ENCODE data around the gene UBXN10.

Gene UBXN10

DNA sequence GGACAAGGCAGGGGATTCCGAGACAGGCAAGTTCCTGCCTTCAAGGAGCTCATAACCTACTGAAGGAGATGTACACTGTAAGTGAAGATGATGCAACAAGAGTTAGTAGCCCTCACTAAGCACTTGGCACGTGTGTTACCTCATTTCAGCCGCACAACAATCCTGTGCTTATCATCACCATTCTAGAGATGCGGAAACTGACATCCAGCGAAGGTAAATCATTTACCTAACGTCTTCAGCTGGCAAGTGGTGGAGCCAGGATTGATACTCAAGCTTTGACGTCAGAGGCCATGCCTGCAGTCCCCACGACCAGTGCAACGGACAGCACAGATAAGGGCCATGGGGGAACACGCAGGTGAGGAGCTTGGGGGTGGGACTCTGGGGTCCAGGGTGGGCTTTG lies 2.9 kb upstream of the UBXN10 start:
- DNase-seq (ENCODE audit: low read depth in 4 of 4, low spot score in 1 of 4), result no peak

GRCh38 chr1:20183616-20184271 lies 2.2 kb upstream of the UBXN10 start:
- no peak for DNase-seq (ENCODE audit: low read depth in 4 of 4, low spot score in 1 of 4)

- DNase-seq (ENCODE audit: low read depth in 4 of 4, low spot score in 1 of 4), result no peak
Measured at GRCh38 chr1:20184481-20184900, 1.4 kb upstream of the UBXN10 start.

DNA sequence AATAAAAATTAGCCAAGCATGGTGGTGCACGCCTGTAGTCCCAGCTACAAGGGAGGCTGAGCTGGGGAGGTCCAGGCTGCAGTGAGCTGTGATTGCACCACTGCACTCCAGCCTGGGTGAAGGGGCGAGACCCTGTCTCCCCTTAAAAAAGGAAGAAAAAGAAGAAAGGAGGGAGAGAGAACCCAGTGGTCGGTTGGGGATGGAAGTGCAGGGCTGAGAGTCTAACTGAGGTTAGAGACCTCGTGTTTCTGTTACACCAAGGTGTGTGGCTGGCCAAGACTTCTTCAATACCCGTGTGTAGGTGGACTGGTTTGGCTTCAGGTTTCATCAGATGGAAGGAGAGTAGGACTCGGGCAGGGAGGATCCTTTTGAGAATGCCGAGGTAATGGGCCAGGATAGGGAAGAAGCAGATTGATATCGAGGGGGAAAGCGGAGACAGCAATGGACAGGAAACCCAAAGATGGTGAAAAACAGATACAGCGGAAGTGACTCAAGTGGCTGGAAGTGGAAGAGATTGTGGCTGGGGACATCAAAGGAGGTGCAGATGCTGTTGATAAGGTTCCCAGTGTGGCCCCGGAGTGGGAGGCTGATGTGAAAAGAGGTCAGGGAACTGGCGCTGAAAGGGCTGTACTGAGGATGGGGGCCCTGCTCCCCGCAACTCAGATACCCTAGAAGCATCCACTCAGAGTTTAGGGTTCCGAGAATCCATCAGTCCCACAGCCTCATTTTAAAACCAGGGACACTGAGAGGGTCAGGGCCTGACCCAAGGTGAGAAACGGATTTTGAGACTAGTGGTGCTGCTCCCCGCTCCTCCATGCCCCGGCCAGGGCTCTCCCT lies 681 bp upstream of the UBXN10 start:
- DNase-seq (ENCODE audit: low read depth in 4 of 4, low spot score in 1 of 4), result peak in 2 of 4 experiments; percentile 28 to 52

- peak in 1 of 4 experiments; percentile 17 for DNase-seq (ENCODE audit: low read depth in 4 of 4, low spot score in 1 of 4)
Measured at GRCh38 chr1:20187103-20187812, 1.4 kb downstream of the UBXN10 start.

DNA sequence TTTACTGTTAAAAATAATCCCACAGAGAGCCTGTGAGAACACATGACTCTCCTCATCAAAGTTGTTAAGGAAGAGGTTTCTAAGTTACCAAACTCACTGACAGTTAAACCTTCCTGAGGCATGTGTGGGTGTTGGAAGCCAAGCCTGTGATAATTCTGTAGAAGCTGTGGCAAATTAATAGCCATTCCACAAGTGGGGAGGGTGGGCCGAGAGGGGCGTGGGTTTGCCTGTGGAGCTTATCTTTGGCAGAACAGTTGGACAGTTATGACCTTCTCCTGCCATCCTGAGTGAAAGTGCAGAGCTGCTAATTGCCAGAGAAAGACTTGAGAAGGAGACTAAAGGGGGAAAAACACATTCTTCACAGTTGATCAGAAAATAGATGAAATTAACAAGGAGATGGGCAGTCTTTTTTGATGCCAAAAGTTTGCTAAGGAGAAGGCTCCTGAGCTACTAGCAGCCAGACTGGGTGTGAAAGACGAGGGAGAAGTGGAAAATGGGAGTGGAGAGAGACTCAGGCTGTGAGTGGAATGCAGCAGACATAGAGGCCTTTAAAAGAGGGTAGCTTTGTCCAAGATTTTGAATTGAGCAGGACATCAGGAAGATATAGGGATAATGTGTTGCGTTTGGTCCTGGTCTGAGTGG lies 2.0 kb downstream of the UBXN10 start:
- DNase-seq (ENCODE audit: low read depth in 4 of 4, low spot score in 1 of 4), result no peak

GRCh38 chr1:20188455-20188817 lies 2.5 kb downstream of the UBXN10 start:
- DNase-seq (ENCODE audit: low read depth in 4 of 4, low spot score in 1 of 4), result no peak

- DNase-seq (ENCODE audit: low read depth in 4 of 4, low spot score in 1 of 4), result no peak
Measured at GRCh38 chr1:20189664-20190063, 3.8 kb downstream of the UBXN10 start.

- no peak for DNase-seq (ENCODE audit: low read depth in 4 of 4, low spot score in 1 of 4)
Measured at GRCh38 chr1:20190256-20191160, 4.6 kb downstream of the UBXN10 start.

- no peak for DNase-seq (ENCODE audit: low read depth in 4 of 4, low spot score in 1 of 4)
Measured at GRCh38 chr1:20191266-20191825, 5.5 kb downstream of the UBXN10 start.

- DNase-seq (ENCODE audit: low read depth in 4 of 4, low spot score in 1 of 4), result no peak
Measured at GRCh38 chr1:20192364-20192763, 6.5 kb downstream of the UBXN10 start.

GRCh38 chr1:20192871-20193411 lies 7.0 kb downstream of the UBXN10 start:
- DNase-seq (ENCODE audit: low read depth in 4 of 4, low spot score in 1 of 4), result no peak

GRCh38 chr1:20194224-20194623 lies 8.3 kb downstream of the UBXN10 start:
- DNase-seq (ENCODE audit: low read depth in 4 of 4, low spot score in 1 of 4), result no peak

DNA sequence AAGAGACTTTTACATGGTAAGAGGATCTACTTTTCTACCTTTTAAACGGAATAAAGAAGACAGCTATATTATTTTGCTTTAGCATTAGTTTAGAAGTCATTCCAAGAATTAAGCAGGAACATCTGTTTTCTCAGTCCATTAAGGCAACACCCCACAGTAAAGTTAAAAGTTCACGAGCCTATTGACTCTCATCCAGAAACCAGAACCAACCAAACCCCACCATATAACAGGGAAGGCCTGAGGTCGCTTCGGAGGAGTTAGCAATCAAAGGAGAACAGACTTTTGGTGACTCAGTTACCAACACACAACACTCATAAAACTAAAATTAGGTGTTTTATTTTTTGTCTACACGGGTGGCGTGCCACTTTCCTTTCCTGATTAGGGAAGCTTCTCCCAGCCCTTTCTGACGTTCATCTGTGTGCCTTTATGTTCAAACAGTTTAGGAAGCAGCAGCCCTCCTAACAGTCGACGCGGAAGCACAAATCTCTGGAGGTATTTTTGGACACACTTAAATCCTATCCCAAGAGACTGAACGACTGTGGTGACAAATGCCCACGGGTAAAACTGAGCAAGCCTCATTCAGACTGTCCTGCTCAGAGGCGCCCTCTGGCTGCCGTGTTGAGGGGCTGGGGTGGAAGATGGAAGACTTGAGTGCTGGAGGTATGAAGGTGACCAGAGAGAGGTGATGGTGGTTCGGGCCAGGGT lies 9.0 kb downstream of the UBXN10 start:
- DNase-seq (ENCODE audit: low read depth in 4 of 4, low spot score in 1 of 4), result peak; percentile 52 to 65 (median 62)

GRCh38 chr1:20195462-20195780 lies 9.5 kb downstream of the UBXN10 start:
- DNase-seq (ENCODE audit: low read depth in 4 of 4, low spot score in 1 of 4), result no peak

DNA sequence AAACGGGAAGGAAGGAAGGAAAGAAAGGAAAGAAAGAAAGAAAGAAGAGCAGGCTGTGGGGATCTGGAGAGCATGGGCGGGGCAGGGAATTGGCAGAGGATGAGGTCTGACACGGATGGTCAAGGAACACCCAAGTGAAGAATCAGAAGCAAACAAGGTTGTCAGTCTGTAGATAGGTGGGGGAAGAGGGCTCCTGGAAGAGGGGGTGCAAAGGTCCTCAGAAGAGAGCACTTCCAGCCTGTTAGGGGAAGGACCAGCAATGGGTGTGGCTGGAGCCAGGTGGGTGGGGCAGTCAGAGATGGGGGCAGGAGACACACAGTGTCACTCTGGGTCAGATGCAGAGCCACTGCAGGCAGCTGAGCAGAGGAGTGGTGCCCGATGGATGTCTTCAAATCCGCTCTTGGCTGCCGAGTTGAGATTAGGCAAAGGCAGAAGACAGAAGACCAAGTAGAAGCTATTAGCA lies 11.5 kb downstream of the UBXN10 start:
- DNase-seq (ENCODE audit: low read depth in 4 of 4, low spot score in 1 of 4), result no peak

GRCh38 chr1:20198296-20198695 lies 12.4 kb downstream of the UBXN10 start:
- DNase-seq (ENCODE audit: low read depth in 4 of 4, low spot score in 1 of 4), result no peak

- no peak for DNase-seq (ENCODE audit: low read depth in 4 of 4, low spot score in 1 of 4)
Measured at GRCh38 chr1:20198918-20199317, 13.0 kb downstream of the UBXN10 start.

DNA sequence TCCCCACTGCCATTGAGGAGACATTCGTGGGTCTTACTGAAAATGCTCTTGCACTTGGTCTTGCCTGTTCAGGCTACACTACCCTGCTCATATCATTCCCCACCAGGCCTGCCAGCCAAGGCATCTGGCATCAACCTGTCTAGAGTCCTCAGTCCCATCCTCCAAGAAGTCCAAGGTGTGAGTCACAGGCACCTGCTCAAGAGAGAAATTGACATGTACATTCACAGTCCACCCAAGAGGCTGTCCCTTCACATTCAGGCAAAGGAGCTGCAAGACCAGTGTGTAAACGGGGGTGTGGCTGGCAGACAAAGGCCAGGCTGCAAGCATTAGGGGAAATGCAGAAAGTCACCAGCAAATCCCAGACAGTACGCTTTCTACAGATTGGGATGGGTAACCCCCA lies 13.5 kb downstream of the UBXN10 start:
- DNase-seq (ENCODE audit: low read depth in 4 of 4, low spot score in 1 of 4), result no peak
